Stomach (tissue), 4 donors: ENCODE data around the gene LAMTOR3.

Source experiments
- CTCF ChIP-seq, 7 experiments: fragments of 450-650 bp in 4 of 7; fragments of 200-600 bp in 3 of 7; sonication (generic) in 3 of 7; IDR thresholded peaks; one replicate each; pipeline ENCODE4 v1.5.1; 2016 to 2019; ENCODE audit warnings: antibody characterized with exemption in 7 of 7, control low read depth in 2 of 7, mild to moderate bottlenecking in 1 of 7
- EP300 ChIP-seq: sonication (generic); formaldehyde crosslinking; IDR thresholded peaks from one replicate; pipeline ENCODE4 v1.6.1; 2017; ENCODE audit warnings: antibody characterized with exemption
- POLR2A ChIP-seq, 4 donors: fragments of 450-650 bp; IDR thresholded peaks; one replicate each; pipeline ENCODE4 v1.6.1; 2016; ENCODE audit warnings: antibody characterized with exemption in 4 of 4, control low read depth in 2 of 4, mild to moderate bottlenecking in 1 of 4, moderate library complexity in 1 of 4

GRCh38 chr4:99894998-99895397, 771 bp upstream of the LAMTOR3 start:
- TF ChIP-seq EP300 (no peak), CTCF (IDR thresholded peaks at IDR 0.05) (no peak), POLR2A (IDR thresholded peaks at IDR 0.05) (no peak)
